WTC11 (cell line): Measurements from ENCODE around the gene FGD2.

Experiments used
- CTCF ChIP-seq: fragments of 200-600 bp; IDR thresholded peaks from 2 replicates; pipeline ENCODE4 v1.8.0; 2022; ENCODE audit warnings: antibody characterized with exemption
- MXD4 ChIP-seq: fragments of 250-450 bp; sonication (Bioruptor Pico); IDR thresholded peaks from 2 replicates; pipeline ENCODE4 v1.8.0; 2021; ENCODE audit warnings: mild to moderate bottlenecking, moderate library complexity, borderline replicate concordance
- ZNF317 ChIP-seq: sonication (generic); formaldehyde crosslinking; IDR thresholded peaks from 2 replicates; pipeline ENCODE4 v1.8.1; 2023; ENCODE audit warnings: low read depth, mild to moderate bottlenecking, moderate library complexity, missing genetic modification reagents, borderline replicate concordance
- TF ChIP-seq, protein P1 (sequence below): sonication (generic); formaldehyde crosslinking; IDR thresholded peaks from 2 replicates; pipeline ENCODE4 v1.8.1; 2023; ENCODE audit warnings: mild to moderate bottlenecking, missing genetic modification reagents, moderate library complexity

DNA sequence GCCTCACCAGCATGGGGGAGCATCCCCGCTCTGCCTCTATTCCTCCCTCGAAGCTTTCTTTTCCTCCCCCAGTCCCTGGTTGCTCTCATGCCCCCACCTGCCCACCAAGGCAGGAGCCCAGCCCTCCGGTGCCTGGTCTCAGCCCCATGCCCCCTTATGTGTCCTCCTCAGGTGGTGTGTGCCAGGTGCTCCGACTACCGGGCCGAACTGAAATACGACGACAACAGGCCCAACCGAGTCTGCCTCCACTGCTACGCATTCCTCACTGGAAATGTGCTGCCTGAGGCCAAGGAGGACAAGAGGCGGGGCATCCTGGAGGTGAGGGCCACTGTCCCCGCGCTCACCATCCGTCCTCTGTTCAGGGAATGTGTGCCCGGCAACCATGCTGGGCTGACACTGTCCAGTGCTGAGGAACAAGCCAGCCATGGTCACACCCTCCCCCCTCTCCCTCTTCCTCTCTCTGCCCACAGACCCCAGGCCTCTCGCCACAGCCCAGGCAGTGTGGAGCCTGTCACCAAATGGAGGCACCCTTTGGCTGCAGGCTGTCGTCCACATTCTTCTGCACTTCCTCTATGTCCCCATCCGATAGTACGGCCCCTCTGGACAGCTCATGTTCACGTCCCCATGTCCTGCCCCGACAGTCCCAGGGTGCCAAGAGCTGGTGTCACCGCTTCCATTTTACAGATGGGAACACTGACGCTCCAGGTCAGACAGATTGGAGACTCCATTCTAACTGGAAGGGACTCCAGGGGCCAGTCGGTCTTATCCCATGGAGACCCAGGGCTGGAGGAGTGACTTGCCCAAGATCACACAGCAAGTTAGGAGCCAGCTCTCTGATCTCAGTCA lies 20.4 kb downstream of the FGD2 start:
- no peak for TF ChIP-seq CTCF
- no peak for TF ChIP-seq ZNF317 (CRISPR knock-in tag)
- TF ChIP-seq, protein P1, sequence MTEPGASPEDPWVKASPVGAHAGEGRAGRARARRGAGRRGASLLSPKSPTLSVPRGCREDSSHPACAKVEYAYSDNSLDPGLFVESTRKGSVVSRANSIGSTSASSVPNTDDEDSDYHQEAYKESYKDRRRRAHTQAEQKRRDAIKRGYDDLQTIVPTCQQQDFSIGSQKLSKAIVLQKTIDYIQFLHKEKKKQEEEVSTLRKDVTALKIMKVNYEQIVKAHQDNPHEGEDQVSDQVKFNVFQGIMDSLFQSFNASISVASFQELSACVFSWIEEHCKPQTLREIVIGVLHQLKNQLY (CRISPR knock-in tag), result no peak
- no peak for TF ChIP-seq MXD4 (CRISPR knock-in tag)
